OCI-LY3 (cell line): Measurements from ENCODE around the gene SH3GL2.

Experiments
- H2AFZ ChIP-seq: fragments of 200-600, 300-600 bp; shearing (Covaris generic); 2 replicates; pipeline ENCODE4 v1.6.0; 2014; ENCODE audit warnings: antibody characterized with exemption, low read depth, low read length
- H3K27ac ChIP-seq: fragments of 200-600, 300-600 bp; sonication (generic); 2 replicates; pipeline ENCODE4 v1.5.1; 2014; ENCODE audit warnings: mild to moderate bottlenecking, low read length, moderate library complexity, mixed read lengths
- H3K27me3 ChIP-seq: fragments of 200-600, 300-600 bp; sonication (generic); 2 replicates; pipeline ENCODE4 v1.6.1; 2014; ENCODE audit warnings: low read depth, low read length, mixed read lengths
- H3K36me3 ChIP-seq: fragments of 200-600, 300-600 bp; sonication (generic); replicated peaks from 2 replicates; pipeline ENCODE3; 2014; ENCODE audit warnings: low read depth, low read length, mixed read lengths
- H3K4me1 ChIP-seq: fragments of 300-600, 200-600 bp; sonication (generic); 2 replicates; pipeline ENCODE4 v1.6.1; 2014; ENCODE audit warnings: low read length, mixed read lengths
- H3K4me2 ChIP-seq: fragments of 200-600, 300-600 bp; sonication (generic); 2 replicates; pipeline ENCODE4 v1.6.1; 2014; ENCODE audit warnings: low read length, mixed read lengths
- H3K4me3 ChIP-seq: fragments of 300-600, 200-600 bp; sonication (generic); 2 replicates; pipeline ENCODE4 v1.5.1; 2014; ENCODE audit warnings: antibody characterized with exemption, mild to moderate bottlenecking, low read length, moderate library complexity
- H3K79me2 ChIP-seq: fragments of 300-600, 200-600 bp; shearing (Covaris generic); 2 replicates; pipeline ENCODE4 v1.6.1; 2014; ENCODE audit warnings: mild to moderate bottlenecking, low read length, mixed read lengths
- H3K9ac ChIP-seq: fragments of 300-600, 200-600 bp; shearing (Covaris generic); 2 replicates; pipeline ENCODE4 v1.6.0; 2014; ENCODE audit warnings: mild to moderate bottlenecking, low read length, moderate library complexity
- H3K9me3 ChIP-seq: fragments of 200-600, 300-600 bp; shearing (Covaris generic); 2 replicates; pipeline ENCODE4 v1.6.1; 2014; ENCODE audit warnings: low read length, mixed read lengths; ENCODE audit not compliant: insufficient read depth
- H4K20me1 ChIP-seq: fragments of 200-600, 300-600 bp; sonication (generic); 2 replicates; pipeline ENCODE4 v1.6.1; 2016; ENCODE audit warnings: low read length, mixed read lengths; ENCODE audit not compliant: insufficient read depth
- EZH2phosphoT487 ChIP-seq: fragments of 200-600 bp; shearing (Covaris generic); IDR thresholded peaks from 2 replicates; pipeline ENCODE4 v1.6.1; 2018; ENCODE audit warnings: antibody characterized with exemption, mixed run types, low read depth
- TF ChIP-seq, protein P1 (sequence below): fragments of 200-600, 300-600 bp; sonication (generic); IDR thresholded peaks from 2 replicates; pipeline ENCODE4 v1.5.1; 2014; ENCODE audit warnings: antibody characterized with exemption, low read length, low read depth

The SH3GL2 gene

DNA sequence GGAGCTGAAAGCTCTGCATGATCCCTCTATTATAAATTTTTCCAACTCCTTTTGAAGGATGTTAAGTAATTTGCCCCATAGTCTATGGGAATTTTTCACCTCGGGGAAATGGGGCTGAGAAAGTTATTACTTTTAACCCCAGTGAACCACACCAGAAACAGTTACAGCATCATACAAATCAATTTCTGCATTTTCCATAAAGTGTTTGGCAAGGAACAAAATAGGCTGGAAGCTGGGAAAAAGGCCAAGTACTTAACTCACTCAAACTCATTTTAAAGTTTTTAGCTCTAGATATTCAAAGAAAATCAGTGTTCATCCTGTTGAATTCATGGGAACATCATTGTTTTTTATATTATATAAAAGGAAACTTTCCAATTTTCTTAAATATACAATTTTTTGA is 160.9 kb downstream of the SH3GL2 start:
- no peak for TF ChIP-seq EZH2phosphoT487
- TF ChIP-seq, protein P1, sequence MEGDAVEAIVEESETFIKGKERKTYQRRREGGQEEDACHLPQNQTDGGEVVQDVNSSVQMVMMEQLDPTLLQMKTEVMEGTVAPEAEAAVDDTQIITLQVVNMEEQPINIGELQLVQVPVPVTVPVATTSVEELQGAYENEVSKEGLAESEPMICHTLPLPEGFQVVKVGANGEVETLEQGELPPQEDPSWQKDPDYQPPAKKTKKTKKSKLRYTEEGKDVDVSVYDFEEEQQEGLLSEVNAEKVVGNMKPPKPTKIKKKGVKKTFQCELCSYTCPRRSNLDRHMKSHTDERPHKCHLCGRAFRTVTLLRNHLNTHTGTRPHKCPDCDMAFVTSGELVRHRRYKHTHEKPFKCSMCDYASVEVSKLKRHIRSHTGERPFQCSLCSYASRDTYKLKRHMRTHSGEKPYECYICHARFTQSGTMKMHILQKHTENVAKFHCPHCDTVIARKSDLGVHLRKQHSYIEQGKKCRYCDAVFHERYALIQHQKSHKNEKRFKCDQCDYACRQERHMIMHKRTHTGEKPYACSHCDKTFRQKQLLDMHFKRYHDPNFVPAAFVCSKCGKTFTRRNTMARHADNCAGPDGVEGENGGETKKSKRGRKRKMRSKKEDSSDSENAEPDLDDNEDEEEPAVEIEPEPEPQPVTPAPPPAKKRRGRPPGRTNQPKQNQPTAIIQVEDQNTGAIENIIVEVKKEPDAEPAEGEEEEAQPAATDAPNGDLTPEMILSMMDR = no peak
- no peak overlapping the region for H3K27ac ChIP-seq
- no peaks in the 10 kb centered on the region for H3K27me3 ChIP-seq
- no peaks in the 10 kb centered on the region for H3K9me3 ChIP-seq
- no peaks in the 10 kb centered on the region for H4K20me1 ChIP-seq
- H3K36me3 ChIP-seq = no peaks in the 10 kb centered on the region
- no peak overlapping the region for H3K9ac ChIP-seq
- no peak overlapping the region for H3K4me2 ChIP-seq
- H3K4me1 ChIP-seq = no peaks in the 10 kb centered on the region
- H3K79me2 ChIP-seq = no peaks in the 10 kb centered on the region
- H3K4me3 ChIP-seq = no peak overlapping the region
- H2AFZ ChIP-seq = no peak overlapping the region

DNA sequence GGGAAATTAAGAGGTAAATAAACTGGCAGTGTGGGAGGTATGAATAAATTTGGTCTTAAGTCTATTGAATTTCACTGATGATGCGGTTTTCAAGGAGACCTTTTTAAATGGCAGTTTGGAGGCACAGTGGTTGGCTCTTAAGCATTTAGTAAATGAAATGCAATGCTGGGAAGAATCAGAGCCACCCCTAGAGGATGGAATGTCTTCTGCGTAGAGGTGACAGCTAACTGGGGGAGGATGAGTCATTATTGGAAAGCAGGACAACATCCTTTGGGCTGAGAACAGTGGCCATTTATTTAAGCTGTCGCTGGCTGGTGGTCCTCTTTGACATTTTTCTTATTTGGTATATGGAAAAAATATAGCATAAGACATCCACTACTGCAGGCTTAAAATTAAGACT is 163.2 kb downstream of the SH3GL2 start:
- Histone ChIP-seq H3K9me3 (no peaks in the 10 kb centered on the region), H3K27me3 (no peaks in the 10 kb centered on the region), H3K4me3 (no peak overlapping the region), H2AFZ (no peak overlapping the region), H3K4me2 (no peak overlapping the region), H3K27ac (no peak overlapping the region), H3K79me2 (no peaks in the 10 kb centered on the region), H3K9ac (no peak overlapping the region), H3K4me1 (no peaks in the 10 kb centered on the region), H3K36me3 (no peaks in the 10 kb centered on the region), H4K20me1 (no peaks in the 10 kb centered on the region)
- no peak for TF ChIP-seq EZH2phosphoT487
- TF ChIP-seq, protein P1 = no peak

DNA sequence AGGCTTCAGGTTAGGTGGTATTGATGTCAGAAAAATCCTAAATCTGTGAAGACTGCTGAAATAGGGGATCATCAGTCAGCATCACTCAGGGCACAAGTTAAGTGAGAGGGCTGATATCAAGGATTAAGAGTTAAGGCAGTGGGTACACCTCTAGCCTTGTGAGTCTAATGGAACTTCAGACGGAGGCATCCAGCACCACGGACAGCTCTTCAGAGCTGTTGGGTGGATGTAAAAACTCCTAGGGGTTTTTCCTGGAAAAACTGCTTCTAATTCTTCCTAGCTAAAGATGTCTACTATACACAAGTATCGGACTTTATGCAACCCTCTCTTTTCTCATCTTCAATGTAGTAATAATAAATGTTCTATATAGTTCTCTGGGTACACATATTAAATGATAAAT is 165.9 kb downstream of the SH3GL2 start:
- H3K27me3 ChIP-seq = no peaks in the 10 kb centered on the region

DNA sequence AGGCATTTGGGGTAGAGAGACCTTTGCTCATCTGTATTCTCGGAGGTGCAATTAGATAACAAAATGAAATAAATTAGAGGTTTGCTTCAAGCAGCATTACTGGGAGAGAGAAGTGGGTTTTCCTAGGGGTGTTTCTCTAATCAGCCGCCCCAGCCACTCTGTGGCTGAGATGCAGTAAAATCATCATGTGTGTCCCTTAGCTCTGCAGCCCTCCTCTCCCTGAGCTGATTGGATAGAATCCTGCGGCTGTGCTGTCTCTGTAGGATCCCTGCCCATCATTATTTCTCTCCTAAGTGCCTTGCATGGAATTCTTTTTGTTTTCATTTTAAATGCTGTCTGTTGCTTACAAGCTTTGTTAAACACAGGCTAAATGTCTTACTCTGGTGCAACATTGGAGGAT is 171.4 kb downstream of the SH3GL2 start:
- H3K4me2 ChIP-seq = no peak overlapping the region
- TF ChIP-seq, protein P1 = no peak
- TF ChIP-seq EZH2phosphoT487 = no peak

More for the DNA sequence above, 165.9 kb downstream of the SH3GL2 start:
- no peak overlapping the region for H3K27ac ChIP-seq
- no peak overlapping the region for H3K4me2 ChIP-seq
- H3K4me3 ChIP-seq = no peak overlapping the region
- no peak for TF ChIP-seq EZH2phosphoT487
- TF ChIP-seq, protein P1 = no peak
- H4K20me1 ChIP-seq = no peaks in the 10 kb centered on the region
- no peak overlapping the region for H2AFZ ChIP-seq
- H3K9ac ChIP-seq = no peak overlapping the region
- H3K9me3 ChIP-seq = no peaks in the 10 kb centered on the region
- no peaks in the 10 kb centered on the region for H3K79me2 ChIP-seq
- no peaks in the 10 kb centered on the region for H3K4me1 ChIP-seq
- H3K36me3 ChIP-seq = no peaks in the 10 kb centered on the region

More for the DNA sequence above, 171.4 kb downstream of the SH3GL2 start:
- Histone ChIP-seq H3K4me3 (no peak overlapping the region), H3K9me3 (no peaks in the 10 kb centered on the region), H3K79me2 (no peaks in the 10 kb centered on the region), H2AFZ (no peak overlapping the region), H3K4me1 (no peaks in the 10 kb centered on the region), H3K27me3 (no peaks in the 10 kb centered on the region), H3K9ac (no peak overlapping the region), H4K20me1 (no peaks in the 10 kb centered on the region), H3K27ac (no peak overlapping the region), H3K36me3 (no peaks in the 10 kb centered on the region)
